Liver (tissue), 3 donors: ENCODE measurements around the gene SYNC.

Experiments used
- CTCF ChIP-seq: fragments of 150-350 bp; IDR thresholded peaks from 2 replicates; pipeline ENCODE4 v1.5.1; 2017; ENCODE audit warnings: improper control_type of control experiment, low read depth, low read length; ENCODE audit not compliant: missing input control
- RAD21 ChIP-seq, 2 donors: IDR thresholded peaks; 2 replicates each; pipeline ENCODE4 v1.6.1; 2016; ENCODE audit warnings: antibody characterized with exemption in 2 of 2, mild to moderate bottlenecking in 2 of 2
- TAF1 ChIP-seq: conservative IDR thresholded peaks from 2 replicates; pipeline ENCODE4 v1.6.1; 2016; ENCODE audit warnings: antibody characterized with exemption, mild to moderate bottlenecking
- YY1 ChIP-seq: IDR thresholded peaks from 2 replicates; pipeline ENCODE4 v1.6.1; 2016; ENCODE audit warnings: antibody characterized with exemption, mild to moderate bottlenecking
- donor health status: healthy.
- donor health status: healthy.

- TF ChIP-seq CTCF (no peak), RAD21 (IDR thresholded peaks at IDR 0.05) (no peak), YY1 (no peak), TAF1 (no peak)
Observed at GRCh38 chr1:32748348-32748747, 45.8 kb upstream of the SYNC start.
